HG02759 (cell line): ENCODE measurements around the gene STIM2.
"Not testable (repeated sequence)": the region's sequence is repeated elsewhere in the genome, so short reads cannot be mapped to it uniquely, and the experiment has no call there.

Source experiments
- ATAC-seq: cut with Tn5 transposase; IDR thresholded peaks from one replicate; pipeline ENCODE4 v1.9.1; 2021; ENCODE audit warnings: mild to moderate bottlenecking, moderate library complexity; ENCODE audit not compliant: unreplicated experiment

The STIM2 gene

DNA sequence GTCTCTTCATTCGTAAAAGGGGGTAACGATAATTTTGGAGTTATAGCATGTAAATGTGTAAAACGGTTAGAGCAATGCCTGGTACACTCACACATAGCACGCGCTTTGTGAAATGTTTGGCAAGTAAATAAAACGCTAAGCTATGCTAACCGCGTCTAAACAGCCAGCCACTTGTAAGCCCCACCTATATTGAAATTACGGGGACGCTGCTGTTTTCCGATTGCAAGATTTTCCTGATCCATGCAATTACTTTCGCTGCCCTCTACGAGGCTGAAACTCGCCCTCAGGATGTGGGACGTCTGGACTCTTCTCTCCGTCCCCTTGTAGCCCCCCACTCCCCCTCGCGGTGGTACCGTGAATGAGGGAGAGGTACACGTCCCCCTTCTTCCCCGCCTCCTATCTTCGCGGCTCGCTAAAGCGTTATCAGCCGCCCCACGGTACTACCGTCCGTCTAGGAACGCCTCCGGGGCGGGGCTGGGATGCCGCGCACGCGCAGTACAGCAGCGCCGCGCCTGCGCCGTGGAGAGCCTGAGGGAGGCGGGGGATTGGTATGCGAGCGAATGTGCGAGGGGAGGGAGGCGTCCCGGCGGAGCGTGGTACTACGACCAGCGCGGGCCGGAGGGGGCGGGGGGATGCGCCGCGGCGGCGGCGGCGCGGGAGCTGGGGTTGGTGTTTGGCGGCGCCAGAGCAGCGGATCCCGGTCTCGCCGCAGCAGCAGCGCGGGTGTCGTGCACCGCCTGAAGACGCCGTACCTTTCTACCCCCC, at the start of gene STIM2:
STIM2 (plus strand) TSS at position 685 of the 765 bp plus-strand sequence.
- peak; percentile 61 for ATAC-seq

DNA sequence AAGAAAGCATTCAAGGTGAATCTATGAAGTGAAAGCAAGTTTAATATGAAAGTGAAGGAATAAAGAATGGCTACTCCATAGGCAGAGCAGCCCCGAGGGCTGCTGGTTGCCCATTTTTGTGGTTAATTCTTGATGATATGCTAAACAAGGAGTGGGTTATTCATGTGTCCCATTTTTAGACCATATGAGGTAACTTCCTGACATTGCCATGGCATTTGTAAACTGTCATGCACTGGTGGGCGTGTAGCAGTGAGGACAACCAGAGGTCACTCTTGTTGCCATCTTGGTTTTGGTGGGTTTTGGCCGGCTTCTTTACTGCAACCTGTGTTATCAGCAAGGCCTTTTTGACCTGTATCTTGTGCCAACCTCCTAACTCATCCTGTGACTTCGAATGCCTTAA, 49.1 kb upstream of the STIM2 start:
- not testable (repeated sequence) for ATAC-seq

GRCh38 chr4:26812049-26812714, 48.5 kb upstream of the STIM2 start:
- ATAC-seq = no peak

GRCh38 chr4:26813698-26814097, 46.9 kb upstream of the STIM2 start:
- ATAC-seq = no peak

DNA sequence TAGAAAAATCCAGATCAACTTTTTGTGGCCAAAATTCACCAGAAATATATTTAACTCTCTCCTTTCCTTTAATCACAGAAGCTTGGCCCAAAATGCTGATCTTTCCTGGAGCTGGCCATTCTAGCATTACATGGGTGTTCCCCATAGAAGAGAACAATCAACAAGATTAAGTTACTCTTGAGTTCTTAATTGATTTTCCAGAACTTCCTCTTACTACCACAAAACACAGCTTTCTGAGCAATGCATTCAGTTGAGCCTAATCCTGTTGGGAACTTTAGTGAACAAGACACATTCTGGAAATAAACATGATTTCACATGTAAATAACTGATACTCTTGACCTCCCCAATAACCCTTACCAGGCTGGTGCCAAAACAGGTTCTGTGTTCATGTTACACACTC, 45.4 kb upstream of the STIM2 start:
- no peak for ATAC-seq

GRCh38 chr4:26815706-26816105, 44.9 kb upstream of the STIM2 start:
- no peak for ATAC-seq

DNA sequence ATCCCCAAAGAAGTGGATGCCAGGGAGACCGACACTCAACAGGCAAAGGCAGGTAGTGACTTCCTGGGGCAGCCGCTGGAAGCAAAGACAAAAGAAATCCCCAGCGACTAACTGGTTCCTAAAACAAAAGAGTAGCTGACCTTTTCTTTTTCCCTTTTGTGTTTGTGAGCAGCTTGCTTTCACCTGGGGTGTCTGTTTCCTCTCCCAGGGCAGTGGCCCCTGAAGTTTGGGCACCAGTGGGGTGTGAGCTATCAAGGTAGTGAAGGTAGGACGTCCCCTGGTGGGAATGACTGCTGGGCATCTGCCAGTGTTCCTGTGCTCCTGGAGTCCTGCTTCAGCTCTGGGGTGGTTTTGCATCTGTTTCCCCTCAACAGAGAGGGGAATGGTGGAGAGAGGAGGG, 41.6 kb upstream of the STIM2 start:
- no peak for ATAC-seq

DNA sequence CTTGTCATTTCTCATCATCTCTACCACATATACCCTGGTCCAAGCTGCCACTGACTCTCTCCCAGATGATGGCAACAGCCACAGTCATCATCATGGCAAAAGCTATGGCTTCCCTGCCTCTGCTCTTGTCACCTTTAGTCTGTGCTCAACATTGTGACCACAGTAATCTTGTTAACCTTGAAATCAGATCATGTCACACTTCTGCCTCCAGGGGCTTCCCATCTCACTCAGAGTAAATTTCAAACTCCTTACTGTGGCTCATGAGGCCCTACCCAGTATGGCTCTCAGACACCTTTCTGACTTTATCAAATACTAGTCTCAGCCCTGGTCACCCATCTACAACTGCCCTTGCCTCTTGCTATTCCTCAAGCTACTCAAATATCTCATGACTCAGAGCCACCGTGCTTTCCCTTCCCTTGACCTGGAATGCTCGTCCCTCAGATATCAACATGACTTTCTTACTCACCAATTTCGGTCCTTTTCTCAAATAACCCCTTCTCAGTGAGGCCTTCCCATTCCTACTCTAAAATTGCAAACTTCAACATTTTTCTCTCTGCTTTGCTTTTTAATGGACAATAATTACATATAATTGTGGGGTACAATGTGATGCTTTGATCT, 41.1 kb upstream of the STIM2 start:
- peak; percentile 30 for ATAC-seq

DNA sequence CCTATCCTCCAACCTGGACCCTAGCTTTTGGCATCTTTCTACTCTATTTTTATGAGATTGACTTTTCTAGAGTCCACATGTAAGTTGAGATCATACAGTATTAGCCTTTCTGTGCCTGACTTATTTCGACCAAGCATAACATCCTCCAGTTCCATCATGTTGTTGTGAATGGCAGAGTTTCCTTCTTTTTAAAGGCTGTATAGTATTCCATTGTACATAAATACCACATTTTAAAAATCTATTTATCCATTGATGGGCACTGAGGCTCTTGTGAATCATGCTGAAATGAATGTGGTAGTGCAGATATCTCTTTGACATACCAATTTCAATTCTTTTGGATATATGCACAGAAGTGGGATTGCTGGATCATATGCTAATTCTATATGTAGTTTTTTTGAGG, 40.3 kb upstream of the STIM2 start:
- ATAC-seq = no peak

DNA sequence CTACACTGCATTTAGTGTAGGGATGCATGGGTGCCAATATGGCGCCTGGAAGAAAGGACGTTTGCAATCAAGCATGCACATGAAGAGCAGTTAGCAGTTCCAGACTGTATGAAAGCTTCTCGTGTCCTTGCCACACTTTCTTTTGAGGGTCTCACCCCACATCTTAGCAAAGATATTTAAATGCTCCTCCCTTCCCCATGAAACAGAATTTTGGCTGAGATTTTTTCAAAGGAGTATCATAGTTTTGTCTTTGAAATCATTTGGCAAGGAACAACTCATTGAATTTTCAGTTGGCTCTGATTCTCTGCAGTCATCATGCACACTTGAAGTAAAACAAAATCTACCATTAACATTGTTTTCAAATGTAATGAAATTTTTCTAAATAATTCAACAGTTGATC, 39.6 kb upstream of the STIM2 start:
- no peak for ATAC-seq

DNA sequence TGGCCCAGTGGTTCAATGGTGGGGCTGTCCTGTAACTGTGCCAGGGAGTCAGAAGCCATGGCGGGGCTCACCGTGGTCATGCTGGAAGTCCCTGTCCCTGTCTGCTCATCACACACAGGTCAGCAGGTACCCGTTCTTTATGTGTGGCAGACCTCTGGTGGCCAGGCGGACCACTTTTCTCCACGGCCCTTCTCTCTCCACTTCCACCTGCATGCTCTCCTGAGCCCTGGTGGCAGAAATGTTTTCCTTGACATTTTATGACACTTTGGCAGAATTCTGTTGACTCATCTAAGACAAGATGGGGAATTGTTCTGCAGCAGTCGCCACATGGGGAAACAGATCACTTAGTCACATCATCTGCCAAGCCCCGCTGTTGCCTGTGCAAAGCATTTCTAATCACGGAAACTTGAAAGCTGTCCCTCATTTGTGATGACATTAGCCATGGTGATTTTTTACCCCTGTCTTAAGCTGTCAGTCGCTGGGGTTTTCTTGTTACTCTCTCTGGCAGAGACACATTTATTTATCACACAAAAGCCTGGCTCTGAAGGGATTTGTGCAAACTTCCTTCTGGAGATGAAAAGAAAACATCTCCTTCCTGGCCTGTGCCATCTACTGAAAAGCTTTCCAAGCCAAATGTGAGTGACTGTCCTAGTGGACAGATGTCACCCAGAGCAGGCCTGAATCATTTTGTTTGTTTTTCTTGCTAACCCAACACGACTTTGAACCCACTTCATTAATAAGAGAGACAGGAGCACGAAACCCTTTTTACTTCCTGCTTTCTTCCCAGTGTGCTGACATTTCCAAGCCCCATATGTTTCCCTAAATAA, 38.8 kb upstream of the STIM2 start:
- no peak for ATAC-seq

GRCh38 chr4:26822546-26822945, 38.1 kb upstream of the STIM2 start:
- peak; percentile 56 for ATAC-seq

DNA sequence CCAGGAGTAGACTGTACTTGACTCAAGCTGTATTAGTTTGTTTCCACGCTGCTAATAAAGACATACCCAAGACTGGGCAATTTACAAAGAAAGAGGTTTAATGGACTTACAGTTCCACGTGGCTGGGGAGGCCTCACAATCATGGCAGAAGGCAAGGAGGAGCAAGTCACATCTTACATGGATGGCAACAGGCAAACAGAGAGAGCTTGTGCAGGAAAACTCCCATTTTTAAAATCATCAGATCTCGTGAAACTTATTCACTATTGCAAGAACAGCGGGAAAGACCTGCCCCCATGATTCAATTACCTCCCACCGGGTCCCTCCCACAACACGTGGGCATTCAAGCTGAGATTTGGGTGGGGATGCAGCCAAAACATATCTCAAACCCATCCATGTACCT, 37.7 kb upstream of the STIM2 start:
- ATAC-seq = not testable (repeated sequence)

- ATAC-seq = no peak
These were observed 37.1 kb upstream of the STIM2 start for GRCh38 chr4:26823583-26823982.

DNA sequence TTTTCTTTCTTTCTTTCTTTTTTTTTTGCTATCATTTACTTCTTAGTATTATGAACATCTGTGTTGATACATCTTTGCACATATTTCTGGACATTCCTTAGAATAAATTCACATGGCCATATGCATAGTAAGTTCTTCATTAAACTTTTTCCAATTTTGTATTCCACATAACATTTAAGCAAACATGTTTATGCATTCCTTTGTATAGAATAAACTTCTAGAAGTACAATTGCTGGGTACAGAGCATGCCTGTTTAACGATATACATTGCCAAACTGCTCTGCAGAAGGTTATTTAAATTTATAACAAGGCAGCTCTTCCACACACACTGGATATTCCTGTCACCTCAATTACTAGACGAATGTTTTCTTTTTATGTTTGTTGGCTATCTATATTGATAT, 36.0 kb upstream of the STIM2 start:
- no peak for ATAC-seq

- peak; percentile 80 for ATAC-seq
These were observed 33.9 kb upstream of the STIM2 start for GRCh38 chr4:26826721-26827120.

DNA sequence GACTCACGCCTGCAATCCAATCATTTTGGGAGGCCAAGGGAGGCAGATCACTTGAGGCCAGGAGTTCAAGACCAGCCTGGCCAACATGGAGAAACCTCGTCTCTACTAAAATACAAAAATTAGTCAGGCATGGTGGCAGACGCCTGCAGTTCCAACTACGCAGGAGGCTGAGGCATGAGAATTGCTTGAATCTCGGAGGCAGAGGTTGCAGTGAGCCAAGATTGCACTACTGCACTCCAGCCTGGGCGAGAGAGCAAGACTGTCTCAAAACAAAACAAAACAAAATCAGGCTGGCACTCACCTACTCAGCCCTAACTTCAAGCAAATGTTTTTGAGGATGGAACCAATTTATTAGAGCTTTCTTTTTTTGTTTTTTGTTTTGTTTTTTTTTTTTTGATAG, 33.3 kb upstream of the STIM2 start:
- not testable (repeated sequence) for ATAC-seq

DNA sequence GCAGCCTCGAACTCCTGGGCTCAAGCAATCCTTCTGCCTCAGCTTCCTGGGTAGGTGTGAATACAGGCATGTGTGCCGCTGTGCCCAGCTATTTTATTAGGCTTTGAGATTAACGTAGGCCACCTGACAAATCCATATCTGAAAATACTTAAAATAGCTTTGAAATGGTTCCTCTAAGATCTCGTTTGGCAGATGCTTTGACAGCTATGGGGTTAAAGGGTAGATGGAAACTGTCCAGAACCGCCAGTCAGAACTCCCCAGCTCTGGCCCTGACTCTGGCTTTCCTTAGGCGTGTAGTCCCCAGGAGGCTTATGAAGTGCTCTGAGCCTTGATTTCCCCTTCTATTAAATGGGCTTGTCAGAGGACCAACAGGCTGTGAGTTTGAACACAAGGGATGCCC, 32.8 kb upstream of the STIM2 start:
- ATAC-seq = no peak

DNA sequence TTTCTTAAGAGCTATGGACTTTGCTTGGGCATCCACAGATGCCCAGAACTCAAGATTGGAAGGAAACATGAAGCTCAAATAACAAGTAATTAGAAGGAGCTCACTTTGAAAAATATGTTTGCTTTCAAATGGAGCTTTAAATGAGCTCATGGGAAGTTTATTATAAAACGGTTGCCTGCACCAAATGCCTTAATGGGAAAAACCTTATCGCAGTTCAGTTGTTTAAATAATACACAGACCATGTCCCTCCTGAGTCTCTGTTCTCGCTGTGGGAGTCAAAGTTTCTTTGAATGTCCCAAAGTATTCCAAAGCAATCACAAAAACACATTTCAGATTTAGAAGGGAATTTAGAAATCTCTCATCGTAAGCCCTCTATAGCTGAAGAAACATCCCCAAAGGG, 31.6 kb upstream of the STIM2 start:
- ATAC-seq = no peak

- no peak for ATAC-seq
These were observed 30.6 kb upstream of the STIM2 start for GRCh38 chr4:26830033-26830432.

DNA sequence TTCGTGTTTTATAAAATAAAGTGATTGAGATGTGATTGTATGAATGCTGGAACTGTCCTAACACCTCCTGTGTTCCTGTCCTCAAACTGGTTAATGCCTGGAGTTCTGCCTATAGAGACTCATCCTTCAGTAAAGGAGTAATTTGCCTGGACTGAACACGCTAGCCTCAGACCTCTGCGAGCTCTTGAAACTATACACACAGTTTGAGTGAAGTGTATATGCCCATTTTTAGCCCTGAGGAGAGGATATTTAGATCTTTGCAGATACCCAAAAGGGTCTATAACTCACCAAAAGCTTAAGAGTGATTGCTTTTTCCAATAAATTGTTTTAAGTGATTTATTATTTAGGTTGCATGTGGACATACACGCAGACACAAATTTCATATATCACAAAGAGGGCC, 29.9 kb upstream of the STIM2 start:
- ATAC-seq = no peak
